BJ (cell line): Measurements from ENCODE around the gene RAVER2. TPM values are rescaled to one million over a fixed set of nuclear protein-coding genes. Genes with fewer than 3 reads are reported as not detected.
"Not testable (repeated sequence)": the region's sequence is repeated elsewhere in the genome, so short reads cannot be mapped to it uniquely, and the experiment has no call there.

ENCODE experiments used
- CTCF ChIA-PET: fragments of 350-600 bp; formaldehyde crosslinking; extraction: SDS; loops from one replicate; lab custom pipeline; 2021; ENCODE audit warnings: antibody characterized with exemption, inconsistent platforms; lab: Yijun Ruan, JAX
- POLR2A ChIA-PET: fragments of 300-600 bp; sonication (Branson Sonifier 250); formaldehyde crosslinking; extraction: SDS; loops from one replicate; lab custom pipeline; 2021; ENCODE audit warnings: antibody characterized with exemption; lab: Charles Lee
- DNase-seq: peaks from one replicate; pipeline ENCODE4 v3.0.0-alpha.2; 2011; ENCODE audit warnings: low read depth
- H3K27me3 ChIP-seq: 2 replicates; pipeline ENCODE4 v1.6.0; 2011; ENCODE audit warnings: low read length; ENCODE audit not compliant: control insufficient read depth, insufficient read depth
- H3K36me3 ChIP-seq: 2 replicates; pipeline ENCODE4 v1.5.1; 2011; ENCODE audit warnings: low read length; ENCODE audit not compliant: control insufficient read depth, insufficient read depth
- H3K4me3 ChIP-seq: 2 replicates; pipeline ENCODE4 v1.5.1; 2011; ENCODE audit warnings: low read depth, mild to moderate bottlenecking, control low read depth, low read length
- polyA plus RNA-seq: library from polyadenylated mRNA; depleted of rRNA; stranded (reverse); fragments of >200 nt; gene quantifications from 2 replicates; pipeline ENCODE4 v1.2.3, GENCODE V29; 2011
- TF ChIP-seq, protein P1 (sequence below): IDR thresholded peaks from 2 replicates; pipeline ENCODE4 v1.5.1; 2011; ENCODE audit warnings: low read depth, mild to moderate bottlenecking, control low read depth, inconsistent platforms, low read length, moderate library complexity; ENCODE audit not compliant: insufficient read depth

RAVER2 gene
- polyA plus RNA-seq, 1 experiment: 2.9 TPM

- CTCF ChIA-PET: interaction anchor here (0.6 to 0.9 kb wide), 2 partner anchors 14 to 24 kb away, joined by 3 to 4 read pairs; no protein-coding TSS in a partner anchor
- DNase-seq: no peak
Observed at GRCh38 chr1:64809309-64809708, 64.4 kb downstream of the RAVER2 start.

GRCh38 chr1:64810001-64810400 is 65.1 kb downstream of the RAVER2 start:
- no peaks in the 10 kb centered on the region for H3K36me3 ChIP-seq
- ChIA-PET POLR2A (no interaction called here), CTCF (interaction anchor here (0.9 kb wide), 1 partner anchor 14 kb away, joined by 4 read pairs; no protein-coding TSS in a partner anchor)
- H3K4me3 ChIP-seq: no peak overlapping the region
- no peaks in the 10 kb centered on the region for H3K27me3 ChIP-seq
- TF ChIP-seq, protein P1, sequence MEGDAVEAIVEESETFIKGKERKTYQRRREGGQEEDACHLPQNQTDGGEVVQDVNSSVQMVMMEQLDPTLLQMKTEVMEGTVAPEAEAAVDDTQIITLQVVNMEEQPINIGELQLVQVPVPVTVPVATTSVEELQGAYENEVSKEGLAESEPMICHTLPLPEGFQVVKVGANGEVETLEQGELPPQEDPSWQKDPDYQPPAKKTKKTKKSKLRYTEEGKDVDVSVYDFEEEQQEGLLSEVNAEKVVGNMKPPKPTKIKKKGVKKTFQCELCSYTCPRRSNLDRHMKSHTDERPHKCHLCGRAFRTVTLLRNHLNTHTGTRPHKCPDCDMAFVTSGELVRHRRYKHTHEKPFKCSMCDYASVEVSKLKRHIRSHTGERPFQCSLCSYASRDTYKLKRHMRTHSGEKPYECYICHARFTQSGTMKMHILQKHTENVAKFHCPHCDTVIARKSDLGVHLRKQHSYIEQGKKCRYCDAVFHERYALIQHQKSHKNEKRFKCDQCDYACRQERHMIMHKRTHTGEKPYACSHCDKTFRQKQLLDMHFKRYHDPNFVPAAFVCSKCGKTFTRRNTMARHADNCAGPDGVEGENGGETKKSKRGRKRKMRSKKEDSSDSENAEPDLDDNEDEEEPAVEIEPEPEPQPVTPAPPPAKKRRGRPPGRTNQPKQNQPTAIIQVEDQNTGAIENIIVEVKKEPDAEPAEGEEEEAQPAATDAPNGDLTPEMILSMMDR: no peak
- no peak for DNase-seq

More at GRCh38 chr1:64809309-64809708, 64.4 kb downstream of the RAVER2 start:
- Histone ChIP-seq H3K4me3 (no peak overlapping the region), H3K36me3 (no peaks in the 10 kb centered on the region), H3K27me3 (no peaks in the 10 kb centered on the region)
- POLR2A ChIA-PET: no interaction called here
- TF ChIP-seq, protein P1: no peak

- POLR2A ChIA-PET: no interaction called here
- CTCF ChIA-PET: no interaction called here
- H3K27me3 ChIP-seq: no peaks in the 10 kb centered on the region
- no peak for DNase-seq
- TF ChIP-seq, protein P1: no peak
- no peak overlapping the region for H3K4me3 ChIP-seq
- no peaks in the 10 kb centered on the region for H3K36me3 ChIP-seq
Observed at GRCh38 chr1:64811131-64811530, 66.3 kb downstream of the RAVER2 start.

GRCh38 chr1:64814427-64814826 is 69.6 kb downstream of the RAVER2 start:
- TF ChIP-seq, protein P1: no peak
- Histone ChIP-seq H3K27me3 (no peaks in the 10 kb centered on the region), H3K4me3 (no peak overlapping the region), H3K36me3 (no peaks in the 10 kb centered on the region)
- ChIA-PET POLR2A (no interaction called here), CTCF (no interaction called here)
- DNase-seq: no peak

DNA sequence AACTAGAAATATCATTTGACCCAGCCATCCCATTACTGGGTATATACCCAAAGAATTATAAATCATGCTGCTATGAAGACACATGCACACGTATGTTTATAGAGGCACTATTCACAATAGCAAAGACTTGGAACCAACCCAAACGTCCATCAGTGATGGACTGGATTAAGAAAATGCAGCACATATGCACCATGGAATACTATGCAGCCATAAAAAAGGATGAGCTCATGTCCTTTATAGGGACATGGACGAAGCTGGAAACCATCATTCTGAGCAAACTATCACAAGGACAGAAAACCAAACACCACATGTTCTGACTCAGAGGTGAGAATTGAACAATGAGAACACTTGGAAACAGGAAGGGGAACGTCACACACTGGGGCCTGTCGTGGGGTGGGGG is 72.5 kb downstream of the RAVER2 start:
- H3K36me3 ChIP-seq, CTCF ChIA-PET, DNase-seq, H3K4me3 ChIP-seq, POLR2A ChIA-PET, H3K27me3 ChIP-seq: not testable (repeated sequence)

GRCh38 chr1:64820572-64820971 is 75.7 kb downstream of the RAVER2 start:
- CTCF ChIA-PET: interaction anchor here (0.6 kb wide), 1 partner anchor 444 kb away, joined by 3 read pairs; no protein-coding TSS in a partner anchor
- H3K4me3 ChIP-seq, DNase-seq, H3K36me3 ChIP-seq, H3K27me3 ChIP-seq, POLR2A ChIA-PET: not testable (repeated sequence)
